Neuronal stem cell (in vitro differentiated cells): ENCODE data around the gene OR10P1.

Experiments used
- DNase-seq: peaks from one replicate; pipeline ENCODE4 v3.0.0-alpha.2; 2013; ENCODE audit warnings: low spot score
- H2AFZ ChIP-seq: one replicate; pipeline ENCODE4 v1.6.1; 2013; ENCODE audit warnings: mild to moderate bottlenecking, low read length, inconsistent platforms
- H2AK5ac ChIP-seq: 2 replicates; pipeline ENCODE4 v1.6.1; 2013; ENCODE audit warnings: low read depth, mild to moderate bottlenecking, inconsistent platforms, low read length, moderate library complexity, mixed read lengths
- H2BK120ac ChIP-seq: 2 replicates; pipeline ENCODE4 v1.6.1; 2013; ENCODE audit warnings: low read depth, mild to moderate bottlenecking, inconsistent platforms, low read length, moderate library complexity, mixed read lengths
- H2BK12ac ChIP-seq: one replicate; pipeline ENCODE4 v1.6.1; 2013; ENCODE audit warnings: low read length, inconsistent platforms
- H2BK15ac ChIP-seq: 2 replicates; pipeline ENCODE4 v1.6.1; 2013; ENCODE audit warnings: mild to moderate bottlenecking, low read length, inconsistent platforms, mixed read lengths
- H2BK5ac ChIP-seq: one replicate; pipeline ENCODE4 v1.6.1; 2013; ENCODE audit warnings: inconsistent platforms, mild to moderate bottlenecking, low read length, moderate library complexity
- H3K14ac ChIP-seq: one replicate; pipeline ENCODE4 v1.6.1; 2013; ENCODE audit warnings: low read length, inconsistent platforms
- H3K18ac ChIP-seq: 2 replicates; pipeline ENCODE4 v1.6.1; 2013; ENCODE audit warnings: low read length, inconsistent platforms
- H3K23ac ChIP-seq: 2 replicates; pipeline ENCODE4 v1.6.1; 2013; ENCODE audit warnings: low read depth, mild to moderate bottlenecking, mixed read lengths, low read length, inconsistent platforms; ENCODE audit not compliant: poor library complexity
- H3K27ac ChIP-seq: replicated peaks from 3 replicates; pipeline ENCODE4 v1.5.1; 2013; ENCODE audit warnings: low read length, inconsistent platforms
- H3K27me3 ChIP-seq, 3 experiments: 2 replicates each; pipeline ENCODE4 v1.6.1; 2013; ENCODE audit warnings: low read length in 3 of 3, mild to moderate bottlenecking in 2 of 3, inconsistent platforms in 1 of 3, low read depth in 1 of 3, mixed read lengths in 1 of 3, moderate library complexity in 1 of 3; ENCODE audit not compliant: control insufficient read depth in 3 of 3, insufficient read depth in 3 of 3
- H3K36me3 ChIP-seq, 2 donors: replicated peaks in 1 of 2; 2 replicates each; pipeline ENCODE4 v1.6.1; 2013; ENCODE audit warnings: low read length in 2 of 2; ENCODE audit not compliant: control insufficient read depth in 2 of 2, insufficient read depth in 2 of 2
- H3K4ac ChIP-seq: 2 replicates; pipeline ENCODE4 v1.6.1; 2013; ENCODE audit warnings: inconsistent platforms, mild to moderate bottlenecking, low read length, moderate library complexity
- H3K4me1 ChIP-seq, 2 donors: 1 replicate in 1 of 2; 2 replicates in 1 of 2; pipeline ENCODE4 v1.6.1; 2013; ENCODE audit warnings: low read length in 2 of 2, low read depth in 1 of 2; ENCODE audit not compliant: control insufficient read depth in 2 of 2, insufficient read depth in 1 of 2
- H3K4me2 ChIP-seq: one replicate; pipeline ENCODE4 v1.6.1; 2013; ENCODE audit warnings: mild to moderate bottlenecking, low read length, inconsistent platforms; ENCODE audit not compliant: insufficient read depth, poor library complexity, severe bottlenecking
- H3K4me3 ChIP-seq, 2 donors: 2 replicates each; pipeline ENCODE4 v1.5.1; 2013; ENCODE audit warnings: low read length in 2 of 2, mild to moderate bottlenecking in 2 of 2, inconsistent platforms in 1 of 2, moderate library complexity in 1 of 2
- H3K79me1 ChIP-seq: one replicate; pipeline ENCODE4 v1.6.1; 2013; ENCODE audit warnings: low read depth, mild to moderate bottlenecking, inconsistent platforms, low read length, moderate library complexity
- H3K9ac ChIP-seq: one replicate; pipeline ENCODE4 v1.6.1; 2013; ENCODE audit warnings: mild to moderate bottlenecking, low read depth, low read length, inconsistent platforms; ENCODE audit not compliant: poor library complexity
- H3K9me3 ChIP-seq, 2 donors: replicated peaks in 1 of 2; 2 replicates each; pipeline versions ENCODE3 to v1.6.1; 2013; ENCODE audit warnings: low read length in 2 of 2, mild to moderate bottlenecking in 2 of 2, inconsistent platforms in 1 of 2, low read depth in 1 of 2, mixed read lengths in 1 of 2, moderate library complexity in 1 of 2; ENCODE audit not compliant: control insufficient read depth in 2 of 2, insufficient read depth in 1 of 2
- H4K8ac ChIP-seq: one replicate; pipeline ENCODE4 v1.6.1; 2013; ENCODE audit warnings: low read depth, mild to moderate bottlenecking, inconsistent platforms, low read length, moderate library complexity
- H4K91ac ChIP-seq: one replicate; pipeline ENCODE4 v1.6.1; 2013; ENCODE audit warnings: low read length, low read depth, mild to moderate bottlenecking, inconsistent platforms; ENCODE audit not compliant: poor library complexity
- WGBS, 2 donors: extraction: QIAGEN DNeasy Blood & Tissue Kit; methylation state at CpG; one replicate each; pipeline ENCODE4 v1.1.7; 2013; ENCODE audit warnings: missing lambda C conversion rate in 2 of 2, mixed read lengths in 1 of 2; ENCODE audit not compliant: insufficient read length in 2 of 2, insufficient replicate concordance in 1 of 2; ENCODE audit errors: extremely low coverage in 2 of 2; 5-methylcytosine and 5-hydroxymethylcytosine counted together

Gene OR10P1

GRCh38 chr12:55654511-55655214, 18.0 kb downstream of the OR10P1 start:
- Histone ChIP-seq H3K4me2 (no peak overlapping the region), H3K36me3 (no peaks in the 10 kb centered on the region), H2BK120ac (no peak overlapping the region), H2BK15ac (no peak overlapping the region), H3K9ac (no peak overlapping the region), H2BK5ac (no peak overlapping the region), H3K4me1 (no peaks in the 10 kb centered on the region), H3K79me1 (no peaks in the 10 kb centered on the region), H3K14ac (no peak overlapping the region), H3K4me3 (no peak overlapping the region), H3K27me3 (peaks cover 0 to 16% (median 2%) of the 10 kb centered on the region in 3 experiments), H3K23ac (no peak overlapping the region), H4K91ac (no peak overlapping the region), H3K27ac (no peak overlapping the region), H3K18ac (no peak overlapping the region), H4K8ac (no peak overlapping the region), H3K9me3 (no peaks in the 10 kb centered on the region), H2BK12ac (no peak overlapping the region), H3K4ac (no peak overlapping the region), H2AFZ (no peak overlapping the region), H2AK5ac (no peak overlapping the region)
- no CpG with 5 or more reads among the region's 17 CpGs for WGBS, 2 donors
- DNase-seq, result no peak

- no peak overlapping the region for H4K91ac ChIP-seq
- H3K27me3 ChIP-seq, result peaks cover 0 to 16% (median 2%) of the 10 kb centered on the region in 3 experiments
- no peak overlapping the region for H2AK5ac ChIP-seq
- H2BK120ac ChIP-seq, result no peak overlapping the region
- H3K9ac ChIP-seq, result no peak overlapping the region
- H3K4ac ChIP-seq, result no peak overlapping the region
- no peak overlapping the region for H2AFZ ChIP-seq
- no peaks in the 10 kb centered on the region for H3K36me3 ChIP-seq
- H3K4me2 ChIP-seq, result no peak overlapping the region
- no peak overlapping the region for H4K8ac ChIP-seq
- no peaks in the 10 kb centered on the region for H3K4me1 ChIP-seq
- no peak for DNase-seq
- no peak overlapping the region for H2BK5ac ChIP-seq
- no peak overlapping the region for H2BK12ac ChIP-seq
- WGBS, 2 donors, result no CpG with 5 or more reads among the region's 4 CpGs
- H3K79me1 ChIP-seq, result no peaks in the 10 kb centered on the region
- H3K14ac ChIP-seq, result no peak overlapping the region
- no peak overlapping the region for H3K18ac ChIP-seq
- H2BK15ac ChIP-seq, result no peak overlapping the region
- no peak overlapping the region for H3K27ac ChIP-seq
- no peaks in the 10 kb centered on the region for H3K9me3 ChIP-seq
- no peak overlapping the region for H3K23ac ChIP-seq
- no peak overlapping the region for H3K4me3 ChIP-seq
Measured at GRCh38 chr12:55657212-55657611, 20.5 kb downstream of the OR10P1 start.

- Histone ChIP-seq H3K79me1 (no peaks in the 10 kb centered on the region), H2AFZ (no peak overlapping the region), H2BK5ac (no peak overlapping the region), H2BK15ac (no peak overlapping the region), H3K23ac (no peak overlapping the region), H3K14ac (no peak overlapping the region), H2BK12ac (no peak overlapping the region), H3K9me3 (no peaks in the 10 kb centered on the region), H4K8ac (no peak overlapping the region), H2BK120ac (no peak overlapping the region), H3K4me3 (no peak overlapping the region), H3K36me3 (no peaks in the 10 kb centered on the region), H3K4me1 (no peaks in the 10 kb centered on the region), H4K91ac (no peak overlapping the region), H3K27me3 (peaks cover 0 to 18% (median 2%) of the 10 kb centered on the region in 3 experiments), H3K27ac (no peak overlapping the region), H3K18ac (no peak overlapping the region), H3K9ac (no peak overlapping the region), H2AK5ac (no peak overlapping the region), H3K4me2 (no peak overlapping the region), H3K4ac (no peak overlapping the region)
- no CpG with 5 or more reads among the region's 6 CpGs for WGBS, 2 donors
- DNase-seq, result no peak
Measured at GRCh38 chr12:55658212-55658611, 21.5 kb downstream of the OR10P1 start.

GRCh38 chr12:55658635-55659391, 22.1 kb downstream of the OR10P1 start:
- Histone ChIP-seq H2BK5ac (no peak overlapping the region), H2AK5ac (peak overlapping the region; percentile 10), H3K18ac (no peak overlapping the region), H2BK12ac (no peak overlapping the region), H2BK15ac (no peak overlapping the region), H3K27ac (no peak overlapping the region), H3K9me3 (no peaks in the 10 kb centered on the region), H3K4me2 (no peak overlapping the region), H3K4ac (no peak overlapping the region), H2AFZ (no peak overlapping the region), H3K36me3 (no peaks in the 10 kb centered on the region), H3K23ac (no peak overlapping the region), H3K14ac (no peak overlapping the region), H2BK120ac (no peak overlapping the region), H3K4me1 (no peaks in the 10 kb centered on the region), H3K79me1 (no peaks in the 10 kb centered on the region), H3K4me3 (no peak overlapping the region), H4K8ac (no peak overlapping the region), H3K9ac (no peak overlapping the region), H3K27me3 (peaks cover 0 to 19% (median 2%) of the 10 kb centered on the region in 3 experiments), H4K91ac (no peak overlapping the region)
- no peak for DNase-seq
- WGBS, 2 donors, result no CpG with 5 or more reads among the region's 3 CpGs
